NCI-H2227 treated with DMSO at 0.1 percent for 48 hours (cell line): ENCODE data around the gene FOXF1.

Experiments
- DNase-seq: peaks from one replicate; lab custom pipeline; 2025; lab: John Stamatoyannopoulos, UW

Gene FOXF1

DNA sequence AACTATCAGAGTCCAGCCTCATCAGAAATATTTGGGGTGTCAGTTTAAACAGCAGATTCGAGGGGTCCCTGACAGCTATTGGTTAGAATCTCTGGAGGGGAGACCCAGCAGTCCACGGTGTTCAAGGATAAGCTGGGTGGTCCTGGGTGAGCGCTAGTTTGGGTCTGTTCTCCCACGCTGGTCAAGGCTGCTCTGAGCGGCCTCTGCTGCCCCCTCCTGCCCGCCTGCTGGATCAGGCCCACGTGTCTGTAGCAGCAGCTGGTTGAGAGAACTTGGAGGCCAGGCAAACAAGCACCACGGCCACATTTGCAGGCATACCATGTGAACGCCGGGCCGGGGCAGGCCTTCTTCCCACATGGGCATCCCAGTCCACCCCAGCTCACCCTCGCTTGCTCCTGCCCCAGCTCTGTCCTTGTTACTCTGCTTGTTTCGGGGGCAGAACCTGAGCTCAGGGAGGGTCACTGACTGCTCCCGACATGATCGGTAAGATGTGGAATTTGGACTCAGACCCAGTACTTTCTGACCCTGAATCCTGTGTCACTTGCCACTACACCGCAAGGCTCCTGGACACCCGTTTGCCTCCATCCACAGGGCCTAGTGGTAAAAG lies 7.4 kb downstream of the FOXF1 start:
- DNase-seq = no peak

DNA sequence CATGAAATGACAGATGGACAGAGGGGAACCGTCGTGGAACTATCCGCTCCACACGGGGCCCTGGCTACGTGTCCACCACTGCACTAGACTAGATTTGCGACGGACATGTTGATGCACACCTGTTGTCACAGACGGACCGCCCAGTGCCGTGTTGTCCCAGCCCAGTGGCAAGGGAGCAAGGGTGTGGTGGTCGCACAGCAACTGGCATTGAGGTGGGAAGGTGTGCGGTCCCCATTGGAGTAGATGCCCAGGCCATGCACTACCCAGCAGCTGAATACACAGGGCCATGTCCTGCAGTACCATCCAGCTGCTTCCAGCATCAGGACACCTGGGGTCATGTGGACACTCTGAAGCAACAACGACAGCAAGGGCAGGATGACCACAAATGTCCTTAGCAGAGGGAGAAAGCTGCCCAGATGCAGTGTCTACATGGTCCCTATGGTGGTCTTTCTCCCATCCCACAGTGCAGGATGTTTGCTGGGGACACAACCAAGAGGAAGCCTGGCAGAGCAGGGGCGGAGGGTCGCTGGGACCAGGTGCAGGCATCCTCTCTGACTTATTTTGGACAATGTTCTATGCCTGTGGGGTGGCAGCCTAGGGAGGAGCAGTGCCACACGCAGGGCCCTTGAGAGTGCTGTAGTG lies 8.8 kb downstream of the FOXF1 start:
- DNase-seq = no peak

DNA sequence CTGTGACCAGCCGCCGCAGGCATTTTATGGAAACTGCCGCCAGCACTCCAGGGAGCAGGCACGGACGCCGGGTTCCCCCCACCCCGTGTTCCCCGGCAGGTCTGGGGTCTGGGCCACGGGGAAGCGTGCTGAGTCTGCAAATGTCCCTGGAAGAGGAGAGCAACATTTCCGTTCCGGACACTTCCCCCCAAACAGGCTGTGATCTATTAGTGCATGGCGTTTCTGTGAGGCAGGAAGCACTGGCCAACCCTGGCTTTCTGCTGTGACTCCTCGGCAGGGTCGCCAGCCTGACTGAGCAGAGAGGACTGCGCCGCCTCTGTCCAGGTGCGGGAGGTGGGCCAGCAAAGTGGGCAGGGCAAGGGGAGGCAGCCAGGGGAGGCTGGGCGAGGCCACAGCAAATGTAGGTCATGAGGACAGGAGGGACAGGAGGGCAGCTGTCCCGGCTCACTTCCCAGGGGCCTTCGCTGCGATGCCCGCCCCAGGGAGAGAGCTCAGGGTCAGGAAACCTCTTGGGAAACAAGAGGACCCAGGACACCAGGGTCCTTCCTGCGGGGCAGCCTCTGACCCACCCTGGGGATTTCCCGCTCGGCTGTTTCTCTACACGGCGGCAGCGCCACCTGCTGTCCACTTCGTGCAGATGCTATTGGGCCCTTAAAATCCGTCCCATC lies 9.5 kb downstream of the FOXF1 start:
- DNase-seq = no peak

DNA sequence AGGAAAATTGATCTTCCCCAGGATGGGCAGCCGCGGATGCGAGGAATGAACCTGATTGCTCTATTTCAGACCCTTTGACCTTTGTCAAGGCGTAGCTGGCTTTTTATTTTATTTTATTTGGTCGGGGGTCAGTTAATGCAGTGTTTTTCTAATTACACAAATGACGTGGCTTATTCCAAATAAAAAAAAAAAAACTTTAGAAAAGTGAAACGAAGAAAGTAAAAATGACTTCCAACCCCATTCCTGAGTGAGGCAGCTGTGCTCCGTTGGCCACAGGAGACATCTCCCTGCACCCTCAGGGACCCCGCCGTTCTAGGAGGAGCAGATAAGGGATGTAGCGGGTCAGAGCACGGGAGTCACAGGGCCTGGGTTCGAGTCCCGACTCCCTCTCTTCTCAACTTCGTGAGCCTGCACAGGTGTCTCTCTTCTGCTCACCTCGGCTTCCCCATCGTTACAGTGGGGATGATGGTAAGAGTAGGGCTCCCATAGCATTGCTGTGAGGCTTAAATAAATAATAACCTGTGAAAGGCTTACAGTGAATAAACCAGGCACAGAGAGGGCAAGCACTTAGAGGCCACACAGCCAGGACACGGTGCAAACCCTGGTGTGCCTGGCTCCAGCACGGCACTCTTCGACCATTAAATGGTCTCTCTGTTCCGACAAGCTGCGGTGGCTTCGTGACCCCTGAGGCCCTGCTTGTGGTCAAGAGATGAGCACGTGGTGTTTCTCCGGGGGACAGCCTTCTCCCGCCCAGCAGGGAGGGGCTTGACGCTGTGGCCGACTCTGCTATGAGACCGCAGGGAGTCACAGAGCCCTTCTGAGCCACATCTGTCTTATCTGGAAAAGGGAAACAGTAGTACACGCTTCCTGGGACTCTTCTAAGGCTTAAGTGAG lies 10.2 kb downstream of the FOXF1 start:
- DNase-seq = no peak

DNA sequence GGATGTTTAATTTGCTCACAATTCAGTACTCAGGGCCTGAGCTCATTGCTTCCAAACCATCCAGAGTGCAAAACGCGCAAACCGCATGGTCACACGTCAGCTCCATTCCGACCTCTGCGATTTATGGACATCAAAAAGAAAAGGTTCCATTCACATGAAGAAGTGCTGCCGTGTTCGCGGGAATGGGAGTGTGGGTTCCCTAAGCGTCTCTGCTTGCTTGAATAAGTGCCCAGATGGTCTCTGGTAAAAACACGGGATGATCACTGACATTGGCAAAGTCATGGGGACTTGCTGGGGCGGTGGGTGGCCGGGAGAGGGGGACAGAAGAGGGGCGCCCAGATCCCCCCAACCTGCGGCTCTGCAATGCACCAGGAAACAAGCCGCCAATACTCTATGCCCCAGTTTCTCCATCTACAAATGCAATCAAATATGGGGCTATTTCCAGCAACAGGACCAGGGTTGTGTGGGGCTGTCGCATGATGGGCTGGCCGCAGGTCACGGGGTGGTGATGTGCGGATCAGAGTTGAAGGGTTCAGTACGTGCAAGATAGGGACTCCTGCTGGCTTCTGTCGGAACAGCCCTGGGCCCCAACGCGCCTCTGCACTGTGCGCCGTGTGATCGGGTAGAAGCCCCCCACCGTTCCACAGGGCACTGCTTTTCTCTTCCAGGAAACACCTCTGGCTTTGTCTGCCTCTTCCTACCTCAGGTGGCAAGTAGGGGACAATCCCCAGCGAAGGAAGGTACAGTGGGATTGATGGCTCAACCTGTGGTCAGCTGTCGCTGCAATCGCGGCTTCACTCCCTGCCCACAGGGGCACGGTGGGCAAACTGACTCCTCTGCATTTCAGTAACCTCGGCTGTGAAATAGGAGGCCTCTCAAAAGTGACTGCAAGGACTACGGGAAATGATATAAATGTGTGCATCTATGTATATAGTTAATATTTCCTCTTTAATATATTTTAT lies 11.2 kb downstream of the FOXF1 start:
- DNase-seq = no peak

DNA sequence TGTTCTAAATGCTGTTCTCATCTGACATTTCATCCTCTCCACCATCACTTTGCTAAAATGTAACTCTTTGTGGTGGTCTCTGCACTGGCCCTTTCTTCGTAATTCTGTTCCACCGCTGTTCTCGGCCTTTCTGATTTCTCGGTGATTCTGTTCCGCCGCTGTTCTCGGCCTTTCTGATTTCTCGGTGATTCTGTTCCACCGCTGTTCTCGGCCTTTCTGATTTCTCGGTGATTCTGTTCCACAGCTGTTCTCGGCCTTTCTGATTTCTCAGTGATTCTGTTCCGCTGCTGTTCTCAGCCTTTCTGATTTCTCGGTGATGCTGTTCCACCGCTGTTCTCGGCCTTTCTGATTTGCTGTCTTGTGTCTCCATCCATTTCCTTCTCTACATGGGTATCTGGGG lies 12.3 kb downstream of the FOXF1 start:
- no peak for DNase-seq

DNA sequence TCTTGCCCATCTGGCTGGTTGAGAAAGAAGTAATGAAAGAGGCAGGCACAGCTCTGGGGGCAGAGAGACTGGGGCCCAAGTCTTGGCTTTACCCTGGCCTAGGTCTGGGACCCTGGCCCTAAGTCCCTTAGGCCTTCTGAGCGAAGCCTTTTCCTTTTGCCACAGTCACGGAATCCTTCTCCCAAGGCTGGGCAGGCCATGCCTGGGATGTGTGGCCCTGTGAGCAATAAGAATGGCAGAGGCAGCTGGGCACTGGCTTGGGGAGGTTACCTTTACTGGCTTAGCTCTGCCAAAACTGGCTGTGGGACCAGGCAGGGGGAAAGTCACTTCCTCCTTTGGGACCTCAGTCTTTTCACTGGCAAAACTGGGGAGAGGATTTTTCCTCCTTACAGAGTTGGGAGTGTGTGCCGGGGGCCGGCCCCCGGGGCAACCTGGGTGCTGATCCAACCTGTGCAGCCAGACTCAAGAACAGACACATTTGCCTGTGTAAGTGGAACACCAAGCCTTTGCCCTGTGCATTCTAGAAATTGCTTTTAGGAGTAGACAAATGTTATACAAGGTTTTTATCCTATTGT lies 12.9 kb downstream of the FOXF1 start:
- DNase-seq = no peak

DNA sequence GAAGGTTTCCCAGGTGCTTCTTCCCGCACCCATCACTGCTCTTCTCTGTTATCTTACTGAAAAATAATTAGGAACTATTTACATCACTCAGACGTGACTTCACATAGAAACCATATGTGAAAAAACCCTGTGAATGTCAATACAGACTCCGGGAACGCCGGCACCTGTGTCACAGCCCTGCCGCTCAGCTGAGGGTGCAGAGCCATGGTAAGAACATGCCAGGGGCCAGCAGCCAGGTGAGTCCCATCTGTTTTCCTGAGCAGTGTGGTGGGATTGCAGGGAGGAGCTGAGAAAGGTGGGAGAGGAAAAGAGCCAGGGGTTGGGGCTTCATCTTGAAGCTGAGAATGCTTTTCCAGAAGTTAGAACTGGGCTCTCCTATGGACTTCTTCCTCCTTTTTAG lies 13.7 kb downstream of the FOXF1 start:
- DNase-seq = no peak

DNA sequence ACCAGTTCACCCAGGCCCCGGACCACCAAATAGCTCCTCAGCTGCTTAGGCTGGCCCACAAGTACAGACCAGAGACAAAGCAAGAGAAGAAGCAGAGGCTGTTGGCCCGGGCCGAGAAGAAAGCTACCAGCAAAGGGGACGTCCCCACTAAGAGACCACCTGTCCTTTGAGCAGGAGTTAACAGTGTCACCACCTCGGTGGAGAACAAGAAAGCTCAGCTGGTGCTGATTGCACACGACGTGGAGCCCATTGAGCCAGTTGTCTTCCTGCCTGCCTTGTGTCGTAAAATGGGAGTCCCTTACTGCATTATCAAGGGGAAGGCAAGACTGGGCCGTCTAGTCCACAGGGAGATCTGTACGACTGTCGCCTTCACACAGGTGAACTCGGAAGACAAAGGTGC lies 15.4 kb downstream of the FOXF1 start:
- no peak for DNase-seq

DNA sequence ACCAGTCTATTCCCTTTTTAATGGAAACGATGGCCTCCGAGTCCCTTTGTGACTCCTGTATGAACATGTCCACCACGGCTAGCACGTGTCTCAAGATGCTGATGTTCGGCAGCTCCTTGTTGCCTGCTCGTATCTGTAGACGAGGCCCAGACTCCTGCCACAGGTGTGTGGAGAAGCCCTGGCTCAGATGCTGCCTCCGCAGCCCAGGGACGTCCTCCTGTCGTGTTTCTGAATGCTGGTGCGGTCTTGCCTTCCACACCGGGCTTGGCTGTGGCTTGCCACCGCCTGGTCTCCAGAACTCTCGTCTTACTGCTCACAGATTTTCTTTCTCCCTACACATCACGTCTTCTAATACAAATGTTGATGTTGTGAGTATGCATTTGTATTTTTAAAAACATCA lies 17.0 kb downstream of the FOXF1 start:
- no peak for DNase-seq

DNA sequence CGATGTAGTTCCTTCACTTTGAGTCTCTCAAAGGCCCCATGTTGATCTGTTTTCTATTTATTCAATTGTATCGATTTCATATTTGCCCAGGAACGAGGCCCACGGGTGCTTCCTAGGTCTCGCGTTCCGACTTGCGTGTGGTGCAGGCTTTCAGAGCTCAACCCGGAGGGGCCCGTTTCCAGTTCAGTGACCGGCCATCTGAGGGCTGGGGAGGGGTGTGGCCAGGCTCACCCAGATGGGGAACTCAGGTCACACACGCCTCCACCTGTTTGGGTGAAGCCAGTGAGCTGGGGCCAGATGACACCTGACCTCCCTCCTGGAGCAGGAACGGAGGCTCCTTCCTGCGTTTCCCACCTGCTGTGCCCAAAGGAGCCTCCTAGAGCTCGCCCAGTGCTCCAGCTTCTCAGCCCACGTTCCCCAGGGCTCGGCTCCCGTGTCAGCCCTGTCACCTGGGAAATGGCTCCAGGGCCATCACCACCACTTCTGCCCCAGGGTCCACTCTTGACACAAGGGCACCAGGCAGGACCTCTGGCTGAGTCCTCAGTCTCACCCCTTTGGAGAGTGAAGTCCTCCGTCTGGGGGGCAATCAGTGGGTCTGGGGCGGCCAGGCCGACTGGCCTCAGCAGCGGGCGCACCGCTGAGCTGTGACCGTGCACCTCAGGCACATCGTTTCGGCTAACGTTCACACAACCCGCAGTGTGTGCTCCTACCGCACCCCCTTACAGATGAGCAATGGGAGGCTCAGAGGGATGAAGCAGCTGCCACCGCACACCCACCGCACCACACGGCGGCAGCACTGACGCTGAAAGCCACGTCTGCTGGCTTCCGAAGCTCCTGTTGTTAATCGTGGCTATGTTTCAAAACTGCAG lies 18.0 kb downstream of the FOXF1 start:
- no peak for DNase-seq

DNA sequence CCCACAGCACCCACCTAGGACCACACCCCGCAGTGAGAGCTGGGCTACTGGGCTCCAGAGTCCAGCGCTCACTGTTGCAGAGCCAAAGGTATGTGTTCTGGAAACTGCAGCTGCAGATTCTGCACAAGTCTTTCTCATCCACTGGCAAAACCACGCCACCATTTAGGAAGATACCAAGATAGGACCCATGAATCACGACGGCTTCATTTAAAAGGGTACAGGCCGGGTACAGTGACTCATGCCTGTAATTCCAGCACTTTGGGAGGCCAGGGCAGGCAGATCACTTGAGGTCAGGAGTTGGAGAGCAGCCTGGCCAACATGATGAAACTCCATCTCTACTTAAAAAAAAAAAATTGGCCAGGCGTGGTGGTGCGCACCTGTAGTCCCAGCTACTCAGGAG lies 18.8 kb downstream of the FOXF1 start:
- no peak for DNase-seq

DNA sequence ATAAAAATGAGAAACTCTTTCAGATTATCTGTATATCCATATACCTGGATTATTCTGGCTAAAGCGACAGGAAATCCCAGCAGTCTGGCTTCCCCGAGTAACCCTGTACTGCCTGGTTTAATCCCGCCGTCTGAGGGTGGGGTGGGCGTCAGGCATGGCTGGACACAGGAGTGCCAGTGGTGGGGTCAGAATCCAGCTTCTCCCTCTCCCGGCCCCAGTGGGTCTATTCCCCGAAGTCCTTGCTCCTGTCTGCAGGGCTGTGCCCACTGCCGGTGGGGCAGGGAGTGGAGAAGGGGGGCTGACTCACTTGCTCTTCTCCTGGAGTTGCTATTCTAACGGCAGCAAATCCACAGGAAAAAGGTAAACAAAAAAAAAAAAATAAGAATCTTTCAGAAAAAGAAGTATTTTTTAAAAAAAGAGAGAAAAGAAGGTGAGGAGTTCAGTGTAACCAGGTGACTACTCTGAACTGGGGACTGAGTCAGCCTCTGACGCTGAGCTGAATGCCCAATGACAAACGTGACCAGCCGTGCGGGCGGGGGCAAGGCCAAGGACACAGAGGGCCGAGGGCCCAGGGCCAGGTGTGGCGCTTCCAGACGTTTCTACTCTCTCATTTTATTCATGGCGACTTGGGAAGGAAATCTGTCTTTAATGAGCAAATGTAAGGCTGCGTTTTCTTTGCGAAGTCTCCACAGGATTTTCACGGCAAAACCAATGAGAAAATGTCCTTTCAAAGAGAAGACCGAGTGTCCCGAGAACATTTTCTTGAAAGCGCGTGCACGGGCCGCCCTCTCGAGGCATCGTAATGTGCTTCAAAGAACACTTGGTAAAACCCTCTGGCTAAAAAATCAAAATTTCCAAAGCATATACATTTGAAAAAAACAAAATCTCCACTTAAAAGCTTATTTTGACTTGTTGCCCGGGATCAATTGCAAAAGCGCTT lies 20.2 kb downstream of the FOXF1 start:
- no peak for DNase-seq

DNA sequence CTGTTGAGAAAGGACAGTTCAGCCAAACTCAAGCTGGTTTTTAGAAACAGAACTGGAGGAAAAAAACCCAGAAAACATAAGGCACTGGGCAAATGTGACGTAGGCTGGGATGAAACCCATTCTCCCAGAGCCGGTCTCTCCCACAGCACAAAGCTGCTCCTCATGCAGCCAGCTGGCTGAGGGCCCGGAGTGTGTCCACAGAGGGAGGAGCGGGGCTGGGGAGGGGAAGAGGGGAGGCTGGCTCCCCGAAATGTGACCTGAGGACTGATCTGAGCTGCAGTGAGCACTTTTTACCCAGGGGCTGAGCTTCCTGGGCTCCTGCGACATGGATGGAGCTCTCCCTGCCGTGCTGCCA lies 20.8 kb downstream of the FOXF1 start:
- DNase-seq = no peak

DNA sequence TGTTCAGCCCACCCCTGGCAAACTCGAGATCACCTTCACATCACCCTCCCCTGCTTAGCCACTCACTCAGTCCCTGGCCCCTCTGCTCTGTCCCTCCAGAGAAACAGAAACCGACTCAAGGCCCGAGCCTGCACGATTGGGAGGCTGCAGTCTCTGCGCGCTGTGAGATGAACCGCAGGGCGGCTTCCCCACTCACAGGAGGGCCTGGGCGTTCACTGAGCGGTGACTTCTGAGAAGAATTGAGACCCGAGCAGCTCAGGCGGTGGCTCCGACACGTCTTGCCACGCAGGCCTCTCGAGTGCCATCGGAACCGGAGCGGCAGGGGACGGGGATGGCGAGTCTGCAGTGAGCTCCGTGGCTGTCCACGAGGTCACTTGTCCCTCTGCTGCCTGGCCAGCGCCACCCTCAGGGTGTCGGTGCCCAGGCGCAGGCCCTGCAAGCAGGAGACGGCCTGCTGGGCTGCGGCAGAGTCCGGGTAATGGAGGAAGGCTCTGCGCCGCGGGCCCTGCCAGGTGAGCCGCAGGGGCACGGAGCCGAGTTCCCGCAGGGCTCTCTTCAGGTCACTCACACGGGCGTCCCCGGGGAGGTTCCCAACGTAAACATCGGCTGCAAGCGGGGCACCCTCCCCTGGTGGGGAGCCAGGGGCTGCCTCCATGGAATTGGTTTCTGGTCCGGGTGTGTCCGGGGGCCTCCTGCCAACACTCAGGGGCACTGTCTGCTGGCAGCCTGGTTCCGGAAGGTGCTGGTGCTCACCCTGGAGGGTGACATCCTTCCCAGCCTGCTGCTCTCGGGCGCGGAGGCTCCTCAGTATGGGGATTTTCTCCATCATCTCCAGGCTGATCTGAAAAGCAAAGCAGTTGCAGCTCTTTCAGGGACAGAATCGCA lies 21.6 kb downstream of the FOXF1 start:
- DNase-seq = no peak

DNA sequence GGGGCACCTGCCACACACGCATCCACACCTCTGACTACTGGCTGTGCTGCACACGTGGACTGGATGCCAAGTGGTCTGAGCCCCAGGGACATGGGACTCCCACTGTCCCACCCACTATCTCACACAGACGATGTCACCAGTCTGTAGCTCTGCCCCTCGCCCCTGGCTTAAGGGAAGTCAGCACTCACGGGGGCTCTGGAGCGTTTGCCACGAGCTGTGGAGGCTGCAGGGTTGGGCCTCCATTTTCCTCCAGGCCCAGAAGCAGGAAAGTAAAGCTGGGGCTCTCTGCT lies 22.1 kb downstream of the FOXF1 start:
- no peak for DNase-seq

DNA sequence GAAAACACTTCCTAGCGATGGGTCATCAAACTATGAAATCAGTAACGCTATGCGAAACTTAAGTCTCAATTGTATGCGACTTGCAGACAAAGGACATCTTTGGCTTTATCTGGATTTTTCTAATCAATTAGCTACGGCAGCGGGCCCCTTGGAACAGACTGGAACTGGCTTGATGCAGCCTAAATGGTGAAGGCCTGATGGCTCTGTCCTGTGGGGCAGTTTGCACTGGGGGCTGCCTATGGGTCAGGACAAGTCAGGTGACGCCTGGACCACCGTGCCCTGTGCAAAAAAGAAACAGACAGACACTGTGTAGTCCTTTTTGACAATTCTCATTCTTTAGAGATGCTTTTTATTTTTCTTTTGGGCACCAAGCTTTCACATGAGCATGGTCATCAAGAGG lies 22.7 kb downstream of the FOXF1 start:
- no peak for DNase-seq

DNA sequence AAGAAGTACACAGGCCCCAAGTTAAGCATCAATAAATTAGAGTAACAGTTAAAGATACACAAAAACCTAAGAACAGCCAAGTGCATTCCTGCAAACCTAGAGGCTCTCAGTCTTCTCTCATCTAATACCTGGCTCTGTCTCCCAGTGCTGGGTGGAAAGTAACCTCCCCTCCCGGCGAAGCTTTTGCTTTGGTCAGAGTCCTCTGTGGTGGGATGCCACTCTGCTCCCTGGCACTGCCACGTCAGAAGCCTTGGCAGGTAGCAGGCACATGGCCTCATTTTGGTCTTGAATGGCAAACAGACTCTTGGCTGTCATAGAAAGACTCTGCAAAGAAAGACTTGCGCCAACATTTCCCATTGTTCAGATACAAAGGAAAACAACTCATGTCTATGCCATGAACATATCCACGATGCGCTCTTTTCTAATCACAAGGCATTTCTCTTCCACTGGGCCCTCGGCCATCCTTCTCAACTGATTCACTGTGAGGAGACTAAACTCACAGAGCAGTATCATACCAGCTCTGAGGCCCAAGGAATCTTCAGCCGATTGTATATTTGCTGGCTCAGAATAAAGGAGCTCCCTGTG lies 23.5 kb downstream of the FOXF1 start:
- DNase-seq = no peak
